HT-29 (cell line): ENCODE data around the gene RAB7B. TPM values are rescaled to one million over a fixed set of nuclear protein-coding genes. Genes with fewer than 3 reads are reported as not detected.

Source experiments
- DNase-seq: peaks from one replicate; pipeline ENCODE4 v3.0.0-alpha.2; 2015; ENCODE audit warnings: low spot score
- total RNA-seq: library from RNA; depleted of rRNA; stranded (reverse); fragments of >200 nt; shearing (Covaris generic); gene quantifications from 2 replicates; pipeline ENCODE4 v1.2.3, GENCODE V29; 2014

Gene RAB7B
- total RNA-seq, 1 experiment from 2014 or later = 9.0 TPM

DNA sequence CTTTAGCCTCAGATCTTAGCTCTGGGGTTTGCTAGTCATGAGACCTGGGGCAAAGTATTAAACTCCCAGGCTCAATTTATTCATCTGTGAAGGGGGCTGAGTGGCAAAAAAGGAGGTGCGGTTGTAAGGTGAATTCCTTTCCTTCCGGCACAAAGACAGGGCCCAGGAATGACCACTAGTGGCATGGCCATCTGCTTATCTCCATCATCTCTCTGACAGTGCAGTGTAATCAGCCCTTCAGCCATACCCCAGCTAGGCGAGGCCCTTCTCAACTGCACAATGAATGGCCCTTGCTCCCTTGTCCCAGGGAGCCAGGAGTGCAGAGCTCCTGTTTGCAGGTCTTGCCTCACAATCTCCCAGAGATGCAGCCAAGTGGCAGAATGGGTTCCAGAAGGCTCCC is 54.3 kb downstream of the RAB7B start:
- DNase-seq = no peak

DNA sequence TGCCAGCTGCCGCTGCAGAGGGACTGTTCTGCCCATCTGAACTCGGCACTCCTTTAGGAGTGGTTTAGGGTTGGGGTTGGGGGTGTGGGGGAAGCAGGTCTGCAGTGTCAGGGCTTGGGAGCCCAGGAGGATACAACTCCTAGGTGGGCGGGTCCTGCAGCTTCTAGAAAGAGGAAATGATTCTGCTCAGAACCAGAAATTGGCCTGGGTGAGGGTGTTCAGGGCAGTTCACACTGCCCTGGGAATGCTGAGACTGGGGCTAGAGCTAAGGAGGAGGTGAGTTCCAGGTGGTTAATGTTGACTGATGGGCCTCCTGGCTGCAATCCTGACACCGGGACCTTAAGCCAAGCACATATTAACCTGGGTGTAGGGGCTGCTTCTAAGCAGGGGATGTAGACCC is 55.2 kb downstream of the RAB7B start:
- no peak for DNase-seq

GRCh38 chr1:205947024-205947423 is 56.2 kb downstream of the RAB7B start:
- DNase-seq = no peak

GRCh38 chr1:205945069-205945468 is 58.1 kb downstream of the RAB7B start:
- no peak for DNase-seq

DNA sequence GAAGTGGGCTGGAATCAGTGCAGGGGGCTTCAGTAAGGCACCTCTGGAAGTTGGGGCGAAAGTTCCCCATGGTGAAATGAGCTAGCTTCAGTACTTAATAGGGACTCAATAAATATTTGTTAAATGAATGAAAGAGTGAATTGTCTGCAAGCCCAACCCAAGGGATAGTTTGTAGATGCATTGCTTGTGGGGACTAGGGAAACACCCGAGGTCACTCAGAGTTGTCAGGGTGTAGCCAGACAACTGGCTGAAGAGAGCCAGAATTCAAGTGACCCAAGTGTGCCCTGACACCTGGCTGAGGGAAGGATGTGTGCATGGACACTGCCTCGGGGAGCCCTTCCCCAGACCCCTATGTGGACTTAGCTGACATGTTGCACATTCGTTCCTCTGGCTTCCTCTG is 58.7 kb downstream of the RAB7B start:
- DNase-seq = no peak

- DNase-seq = no peak
These were observed 60.0 kb downstream of the RAB7B start, which contains the start of gene SLC26A9 for GRCh38 chr1:205943245-205943644. TSS of gene SLC26A9 (minus strand) at chr1:205943456. CDS start at chr1:205935820, 7,636 bp downstream.

GRCh38 chr1:205942631-205943159 is 60.5 kb downstream of the RAB7B start:
- no peak for DNase-seq

- no peak for DNase-seq
These were observed 62.5 kb downstream of the RAB7B start for GRCh38 chr1:205940710-205941109.

GRCh38 chr1:205939690-205940330 is 63.4 kb downstream of the RAB7B start:
- DNase-seq = peak; percentile 49

- DNase-seq = no peak
These were observed 64.5 kb downstream of the RAB7B start for GRCh38 chr1:205938682-205939081.

DNA sequence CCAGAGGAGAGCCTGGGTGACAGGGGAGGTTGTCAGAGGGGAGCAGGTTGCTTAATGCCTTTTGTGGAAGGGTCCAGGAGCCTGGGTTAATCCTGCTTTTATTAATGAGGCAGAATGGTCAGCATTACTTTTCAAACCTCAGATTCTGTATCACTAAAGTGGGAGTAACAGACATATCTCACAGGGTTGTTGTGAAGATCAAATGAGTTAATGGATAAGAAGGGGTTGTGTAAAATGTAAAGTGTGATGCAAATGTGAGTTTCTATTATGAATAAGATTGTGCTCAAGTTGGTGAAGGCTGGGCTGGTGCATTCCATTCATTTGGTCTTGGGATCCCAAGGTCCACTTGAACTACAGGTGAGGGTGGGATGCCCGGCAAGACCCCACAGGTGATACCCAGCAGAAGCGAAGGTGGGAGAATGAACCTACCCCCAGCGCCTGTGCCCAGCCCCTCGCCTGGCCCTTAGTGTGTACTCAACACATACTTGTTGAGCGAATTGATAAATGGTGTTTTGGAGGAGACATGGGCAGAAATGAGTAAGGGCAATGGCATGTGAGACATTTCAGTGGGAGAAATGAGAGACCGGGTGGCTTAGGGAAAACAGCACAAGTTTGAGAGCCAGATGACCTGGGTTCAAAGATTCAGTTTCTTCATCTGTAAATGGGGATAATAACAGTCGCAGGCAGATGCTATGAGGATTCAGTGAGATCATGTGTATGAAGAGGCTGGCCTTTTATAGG is 66.2 kb downstream of the RAB7B start:
- no peak for DNase-seq

DNA sequence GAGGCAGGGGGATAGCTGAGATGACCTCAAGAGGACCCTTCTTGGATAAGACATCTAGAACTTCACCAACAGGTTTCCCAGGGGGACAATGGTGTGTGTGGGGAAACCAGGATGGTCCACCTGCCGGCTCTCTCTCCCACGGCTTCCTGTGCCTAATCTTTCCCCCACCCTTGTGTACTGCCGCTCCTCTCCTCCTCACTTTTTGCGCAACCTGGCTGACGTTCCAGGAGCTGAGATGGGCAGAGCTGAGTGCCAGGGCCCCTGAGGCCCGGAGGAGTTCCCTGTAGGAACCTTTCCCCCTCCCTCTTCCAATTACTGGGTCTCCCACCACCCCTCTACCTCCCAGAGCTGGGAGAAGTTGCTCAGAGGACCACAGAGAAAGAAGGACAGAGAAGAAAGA is 66.9 kb downstream of the RAB7B start:
- no peak for DNase-seq

DNA sequence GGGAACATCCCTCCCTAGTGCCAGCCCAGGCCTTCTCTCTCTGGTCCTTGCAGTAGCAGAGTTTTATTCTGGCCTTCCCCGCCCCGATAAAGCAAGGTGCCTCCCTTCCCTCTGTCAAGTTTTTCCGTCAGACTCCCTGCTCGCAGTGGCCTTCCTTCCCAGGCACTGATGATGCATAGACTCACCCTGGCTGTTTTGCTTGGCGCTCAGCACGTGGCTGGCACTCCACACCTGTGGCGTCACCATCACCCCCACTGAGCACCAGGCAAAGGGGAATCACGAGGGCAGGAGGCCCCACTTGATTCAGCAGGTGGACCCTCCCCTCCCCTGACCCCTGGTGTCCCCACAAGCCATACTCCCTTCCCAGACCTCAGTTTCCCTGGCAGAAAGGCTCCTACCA is 67.3 kb downstream of the RAB7B start:
- DNase-seq = no peak

GRCh38 chr1:205934788-205935187 is 68.4 kb downstream of the RAB7B start:
- no peak for DNase-seq

- DNase-seq = peak; percentile 72
These were observed 69.2 kb downstream of the RAB7B start for GRCh38 chr1:205933671-205934618.

GRCh38 chr1:205932776-205933175 is 70.4 kb downstream of the RAB7B start:
- DNase-seq = no peak

DNA sequence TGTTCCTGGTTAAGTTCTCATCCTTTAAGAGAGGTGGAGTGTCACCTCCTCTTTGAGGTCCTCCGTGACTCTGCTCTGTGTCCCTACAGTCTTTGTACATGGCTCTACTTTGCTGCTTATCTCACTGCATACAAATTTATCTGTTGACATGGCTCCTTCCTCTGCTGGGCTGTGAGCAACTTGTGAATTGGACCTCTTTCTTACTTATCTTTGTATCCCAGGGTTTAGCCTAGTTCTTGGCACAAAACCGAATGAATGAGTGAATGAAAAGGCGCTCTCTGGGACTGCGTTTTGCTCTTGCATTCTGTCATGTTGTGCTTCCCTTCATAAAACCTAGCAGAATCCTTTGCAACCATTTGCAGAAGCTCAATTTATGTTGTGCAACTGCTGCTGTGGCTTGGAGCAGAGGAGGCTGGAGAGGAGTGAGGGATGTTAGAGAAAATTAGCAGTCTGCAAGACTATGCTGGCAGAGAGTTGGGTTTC is 72.4 kb downstream of the RAB7B start:
- DNase-seq = no peak

GRCh38 chr1:205930195-205930577 is 73.0 kb downstream of the RAB7B start:
- no peak for DNase-seq

- DNase-seq = no peak
These were observed 73.5 kb downstream of the RAB7B start for GRCh38 chr1:205929496-205930194.

GRCh38 chr1:205928317-205928716 is 74.9 kb downstream of the RAB7B start:
- DNase-seq = no peak

- no peak for DNase-seq
These were observed 75.5 kb downstream of the RAB7B start for GRCh38 chr1:205927676-205928075.
